Body of pancreas (tissue), 4 donors: ENCODE measurements around the gene CTRB2. TPM values are rescaled to one million over a fixed set of nuclear protein-coding genes. Genes with fewer than 3 reads are reported as not detected.

ENCODE experiments used
- ATAC-seq: fragments of 150-250 bp; one replicate; pipeline ENCODE4 v1.9.1; 2016
- DNase-seq, 4 donors: peaks; one replicate each; pipeline ENCODE4 v3.0.0-alpha.2; 2019
- H3K27ac ChIP-seq, 4 donors: fragments of 200-600 bp; sonication (generic); 1 replicate in 3 of 4; 2 replicates in 1 of 4; pipeline versions ENCODE4 v1.5.1 to v1.6.1; 2016 to 2019; ENCODE audit warnings: mild to moderate bottlenecking in 1 of 4, mixed read lengths in 1 of 4, moderate library complexity in 1 of 4
- H3K27me3 ChIP-seq, 2 donors: fragments of 200-600 bp; sonication (generic); one replicate each; pipeline ENCODE4 v1.6.0; 2016; ENCODE audit warnings: mild to moderate bottlenecking in 1 of 2
- H3K36me3 ChIP-seq, 2 donors: fragments of 200-600 bp; sonication (generic); replicated peaks in 1 of 2; 2 replicates each; pipeline ENCODE4 v1.5.1; 2016; ENCODE audit warnings: low read depth in 2 of 2; ENCODE audit not compliant: insufficient read depth in 1 of 2
- H3K4me1 ChIP-seq: fragments of 200-600 bp; sonication (generic); one replicate; pipeline ENCODE4 v1.6.0; 2016
- H3K4me3 ChIP-seq, 2 donors: fragments of 200-600 bp; sonication (generic); 1 replicate in 1 of 2; 2 replicates in 1 of 2; pipeline ENCODE4 v1.5.1; 2016 to 2019
- H3K9me3 ChIP-seq, 3 donors: fragments of 200-600 bp; sonication (generic); 1 replicate in 2 of 3; 2 replicates in 1 of 3; pipeline ENCODE4 v1.5.1; 2016
- CTCF ChIP-seq, 7 experiments: fragments of 450-650 bp in 4 of 7; fragments of 200-600 bp in 3 of 7; sonication (generic) in 3 of 7; IDR thresholded peaks; one replicate each; pipeline ENCODE4 v1.5.1; 2016 to 2019; ENCODE audit warnings: antibody characterized with exemption in 7 of 7
- POLR2A ChIP-seq, 3 donors: fragments of 450-650 bp; IDR thresholded peaks; one replicate each; pipeline ENCODE4 v1.6.1; 2016; ENCODE audit warnings: antibody characterized with exemption in 3 of 3, mild to moderate bottlenecking in 2 of 3
- WGBS, 2 donors: methylation state at CpG; one replicate each; pipeline ENCODE4 v1.1.5; 2017; 5-methylcytosine and 5-hydroxymethylcytosine counted together
- intact Hi-C: fragments of 100-400 bp; cut with DNase I; formaldehyde crosslinking; loops from one replicate; pipeline ENCODE4 v1.15.1; 2023
- total RNA-seq, 2 donors: library from RNA; depleted of rRNA; stranded (reverse); fragments of >200 nt; gene quantifications; one replicate each; pipeline ENCODE4 v1.1.0, GENCODE V29; 2016

CTRB2 gene
- total RNA-seq, 2 donors from 2014 or later, result 18,538 to 32,261 TPM

- Histone ChIP-seq H3K27me3 (no peaks in the 10 kb centered on the region), H3K36me3 (no peaks in the 10 kb centered on the region), H3K4me1 (no peaks in the 10 kb centered on the region), H3K4me3 (no peak overlapping the region), H3K9me3 (no peaks in the 10 kb centered on the region), H3K27ac (peak overlapping the region in 2 of 4 donors; percentile 24)
- peak in 3 of 4 donors; percentile 57 to 62 (median 58) for DNase-seq
- intact Hi-C loops, result loop anchor here (5.0 kb wide), 1 partner anchor 189 kb away; no protein-coding TSS in a partner anchor
- peak; percentile 36 to 64 (median 40) for TF ChIP-seq POLR2A (IDR thresholded peaks at IDR 0.05)
- TF ChIP-seq CTCF (IDR thresholded peaks at IDR 0.05), result no peak
- no peak for ATAC-seq
- WGBS, 2 donors, result 28 to 29% methylated on average over 14 to 18 of the region's 18 CpGs
Observed at GRCh38 chr16:75198135-75198600, 8.8 kb downstream of the CTRB2 start.

GRCh38 chr16:75197522-75198134, 9.3 kb downstream of the CTRB2 start:
- H3K36me3 ChIP-seq, result no peaks in the 10 kb centered on the region
- H3K4me1 ChIP-seq, result no peaks in the 10 kb centered on the region
- H3K27me3 ChIP-seq, result no peaks in the 10 kb centered on the region
- WGBS, 2 donors, result 49 to 50% methylated on average over 14 of the region's 14 CpGs
- DNase-seq (peak in 2 of 4 donors; percentile 23 to 34), ATAC-seq (no peak)
- TF ChIP-seq POLR2A (IDR thresholded peaks at IDR 0.05) (no peak), CTCF (IDR thresholded peaks at IDR 0.05) (no peak)
- intact Hi-C loops, result loop anchor here (5.0 kb wide), 1 partner anchor 190 kb away; no protein-coding TSS in a partner anchor
- no peak overlapping the region for H3K4me3 ChIP-seq
- H3K27ac ChIP-seq, result peak overlapping the region in 2 of 4 donors; percentile 24
- H3K9me3 ChIP-seq, result no peaks in the 10 kb centered on the region

GRCh38 chr16:75196836-75197235, 10.1 kb downstream of the CTRB2 start:
- no peak for DNase-seq
- no peak overlapping the region for H3K4me3 ChIP-seq
- H3K27me3 ChIP-seq, result no peaks in the 10 kb centered on the region
- intact Hi-C loops, result loop anchor here (5.0 kb wide), 1 partner anchor 190 kb away; no protein-coding TSS in a partner anchor
- no peak for TF ChIP-seq CTCF (IDR thresholded peaks at IDR 0.05)
- TF ChIP-seq POLR2A (IDR thresholded peaks at IDR 0.05), result no peak
- no peaks in the 10 kb centered on the region for H3K9me3 ChIP-seq
- WGBS, 2 donors, result 61 to 73% methylated on average over 8 to 9 of the region's 9 CpGs
- no peak overlapping the region for H3K27ac ChIP-seq
- H3K4me1 ChIP-seq, result no peaks in the 10 kb centered on the region
- no peak for ATAC-seq
- no peaks in the 10 kb centered on the region for H3K36me3 ChIP-seq

- no peak for DNase-seq
- TF ChIP-seq CTCF (IDR thresholded peaks at IDR 0.05) (no peak), POLR2A (IDR thresholded peaks at IDR 0.05) (no peak)
- intact Hi-C loops, result loop anchor here (5.0 kb wide), 1 partner anchor 191 kb away; no protein-coding TSS in a partner anchor
Observed at GRCh38 chr16:75195811-75196790, 10.9 kb downstream of the CTRB2 start.

More at GRCh38 chr16:75195811-75196790, 10.9 kb downstream of the CTRB2 start:
- no peak overlapping the region for H3K4me3 ChIP-seq
- H3K4me1 ChIP-seq, result no peaks in the 10 kb centered on the region
- no peaks in the 10 kb centered on the region for H3K27me3 ChIP-seq
- WGBS, 2 donors, result 76 to 85% methylated on average over 11 to 24 of the region's 24 CpGs
- H3K27ac ChIP-seq, result no peak overlapping the region
- H3K9me3 ChIP-seq, result no peaks in the 10 kb centered on the region
- H3K36me3 ChIP-seq, result no peaks in the 10 kb centered on the region
- ATAC-seq, result no peak
